Vagina (tissue), 2 donors: ENCODE measurements around the gene INHBB.

Experiments
- POLR2A ChIP-seq, 2 donors: fragments of 450-650 bp; IDR thresholded peaks; one replicate each; pipeline ENCODE4 v1.6.1; 2017; ENCODE audit warnings: antibody characterized with exemption in 2 of 2, mild to moderate bottlenecking in 2 of 2, moderate library complexity in 2 of 2
- POLR2AphosphoS5 ChIP-seq, 2 donors: sonication (generic); formaldehyde crosslinking; IDR thresholded peaks; one replicate each; pipeline ENCODE4 v1.9.0; 2017; ENCODE audit warnings: antibody characterized with exemption in 2 of 2, mild to moderate bottlenecking in 2 of 2, low read depth in 1 of 2; ENCODE audit not compliant: insufficient read depth in 1 of 2
- TF ChIP-seq, protein P1 (sequence below), 3 experiments: fragments of 450-650 bp in 2 of 3; fragments of 200-600 bp in 1 of 3; sonication (generic) in 1 of 3; IDR thresholded peaks; one replicate each; pipeline ENCODE4 v1.5.1; 2017 to 2019; ENCODE audit warnings: antibody characterized with exemption in 3 of 3, mild to moderate bottlenecking in 2 of 3, moderate library complexity in 2 of 3

- TF ChIP-seq POLR2A (IDR thresholded peaks at IDR 0.05) (no peak), POLR2AphosphoS5 (IDR thresholded peaks at IDR 0.05; ENCODE audit: insufficient read depth in 1 of 2, low read depth in 1 of 2) (no peak)
- TF ChIP-seq, protein P1, sequence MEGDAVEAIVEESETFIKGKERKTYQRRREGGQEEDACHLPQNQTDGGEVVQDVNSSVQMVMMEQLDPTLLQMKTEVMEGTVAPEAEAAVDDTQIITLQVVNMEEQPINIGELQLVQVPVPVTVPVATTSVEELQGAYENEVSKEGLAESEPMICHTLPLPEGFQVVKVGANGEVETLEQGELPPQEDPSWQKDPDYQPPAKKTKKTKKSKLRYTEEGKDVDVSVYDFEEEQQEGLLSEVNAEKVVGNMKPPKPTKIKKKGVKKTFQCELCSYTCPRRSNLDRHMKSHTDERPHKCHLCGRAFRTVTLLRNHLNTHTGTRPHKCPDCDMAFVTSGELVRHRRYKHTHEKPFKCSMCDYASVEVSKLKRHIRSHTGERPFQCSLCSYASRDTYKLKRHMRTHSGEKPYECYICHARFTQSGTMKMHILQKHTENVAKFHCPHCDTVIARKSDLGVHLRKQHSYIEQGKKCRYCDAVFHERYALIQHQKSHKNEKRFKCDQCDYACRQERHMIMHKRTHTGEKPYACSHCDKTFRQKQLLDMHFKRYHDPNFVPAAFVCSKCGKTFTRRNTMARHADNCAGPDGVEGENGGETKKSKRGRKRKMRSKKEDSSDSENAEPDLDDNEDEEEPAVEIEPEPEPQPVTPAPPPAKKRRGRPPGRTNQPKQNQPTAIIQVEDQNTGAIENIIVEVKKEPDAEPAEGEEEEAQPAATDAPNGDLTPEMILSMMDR (IDR thresholded peaks at IDR 0.05): no peak
These were observed 17.0 kb downstream of the INHBB start for GRCh38 chr2:120362926-120363325.
